CD4-positive, alpha-beta memory T cell (primary cell): Measurements from ENCODE around the gene MCOLN3. TPM values are rescaled to one million over a fixed set of nuclear protein-coding genes. Genes with fewer than 3 reads are reported as not detected.
A peak's percentile ranks its signal among the peaks of the same experiment; 100 is the strongest.
"Not testable (repeated sequence)": the region's sequence is repeated elsewhere in the genome, so short reads cannot be mapped to it uniquely, and the experiment has no call there.

Experiments used
- CTCF ChIA-PET: fragments of 350-600 bp; sonication (Branson Sonifier 250); formaldehyde crosslinking; loops from one replicate; lab custom pipeline; 2021; ENCODE audit warnings: inconsistent platforms; ENCODE audit not compliant: partially characterized antibody; lab: Charles Lee
- POLR2A ChIA-PET: fragments of 350-600 bp; sonication (Branson Sonifier 250); formaldehyde crosslinking; loops from one replicate; lab custom pipeline; 2021; ENCODE audit not compliant: partially characterized antibody; lab: Charles Lee
- DNase-seq, 5 donors: peaks; one replicate each; pipeline versions ENCODE4 v3.0.0 to v3.0.0-alpha.2; 2020 to 2022; ENCODE audit warnings: mixed read lengths in 1 of 5
- H3K27ac ChIP-seq: one replicate; pipeline ENCODE4 v1.7.0; 2013; ENCODE audit warnings: low read depth, low read length
- H3K27me3 ChIP-seq: 2 replicates; pipeline ENCODE4 v1.7.0; 2013; ENCODE audit warnings: mild to moderate bottlenecking, low read length, moderate library complexity; ENCODE audit not compliant: insufficient read depth
- H3K36me3 ChIP-seq: 2 replicates; pipeline ENCODE4 v1.7.0; 2013; ENCODE audit warnings: mild to moderate bottlenecking, low read length, moderate library complexity; ENCODE audit not compliant: insufficient read depth
- H3K4me1 ChIP-seq: 2 replicates; pipeline ENCODE4 v1.7.0; 2013; ENCODE audit warnings: mild to moderate bottlenecking, low read length, moderate library complexity; ENCODE audit not compliant: insufficient read depth
- H3K4me3 ChIP-seq, 2 donors: one replicate each; pipeline ENCODE4 v1.7.0; 2013; ENCODE audit warnings: low read length in 2 of 2, mild to moderate bottlenecking in 1 of 2
- H3K9me3 ChIP-seq, 2 donors: one replicate each; pipeline ENCODE4 v1.7.0; 2013; ENCODE audit warnings: low read length in 2 of 2, control low read depth in 1 of 2; ENCODE audit not compliant: control insufficient read depth in 1 of 2
- H3K27ac Mint-ChIP-seq, 7 donors: one replicate each; pipeline ENCODE4 v1.8.0; 2020 to 2021; ENCODE audit warnings: mixed read lengths in 7 of 7, mild to moderate bottlenecking in 6 of 7, inconsistent platforms in 3 of 7, moderate library complexity in 3 of 7
- H3K27me3 Mint-ChIP-seq, 2 donors: one replicate each; pipeline ENCODE4 v1.8.0; 2020 to 2021; ENCODE audit warnings: mixed read lengths in 2 of 2
- H3K36me3 Mint-ChIP-seq, 2 donors: one replicate each; pipeline ENCODE4 v1.8.0; 2020 to 2021; ENCODE audit warnings: mixed read lengths in 2 of 2, inconsistent platforms in 1 of 2, mild to moderate bottlenecking in 1 of 2
- H3K4me1 Mint-ChIP-seq, 4 donors: one replicate each; pipeline ENCODE4 v1.8.0; 2020 to 2021; ENCODE audit warnings: mixed read lengths in 4 of 4, mild to moderate bottlenecking in 1 of 4
- H3K4me3 Mint-ChIP-seq, 8 donors: one replicate each; pipeline ENCODE4 v1.8.0; 2020 to 2021; ENCODE audit warnings: mixed read lengths in 8 of 8, mild to moderate bottlenecking in 7 of 8, moderate library complexity in 6 of 8, inconsistent platforms in 3 of 8
- H3K9me3 Mint-ChIP-seq, 8 donors: one replicate each; pipeline ENCODE4 v1.8.0; 2020 to 2021; ENCODE audit warnings: mixed read lengths in 8 of 8, mild to moderate bottlenecking in 5 of 8, inconsistent platforms in 3 of 8, moderate library complexity in 1 of 8
- intact Hi-C: fragments of 100-400 bp; cut with micrococcal nuclease; formaldehyde crosslinking; loops from one replicate; pipeline ENCODE4 v1.15.1; 2023
- polyA plus RNA-seq, 2 donors: library from polyadenylated mRNA; unstranded; fragments of 300-500 nt; fragmentation: Illumina TruSeq; gene quantifications; one replicate each; pipeline ENCODE4 v1.2.3, GENCODE V29; 2021
- total RNA-seq, 2 experiments: library from RNA; stranded (reverse); gene quantifications; one replicate each; pipeline ENCODE4 v1.2.3, GENCODE V29; 2021

Gene MCOLN3
- total and polyA plus RNA-seq, 4 experiments from 2014 or later = 0.80 to 4.3 (median 2.2) TPM

DNA sequence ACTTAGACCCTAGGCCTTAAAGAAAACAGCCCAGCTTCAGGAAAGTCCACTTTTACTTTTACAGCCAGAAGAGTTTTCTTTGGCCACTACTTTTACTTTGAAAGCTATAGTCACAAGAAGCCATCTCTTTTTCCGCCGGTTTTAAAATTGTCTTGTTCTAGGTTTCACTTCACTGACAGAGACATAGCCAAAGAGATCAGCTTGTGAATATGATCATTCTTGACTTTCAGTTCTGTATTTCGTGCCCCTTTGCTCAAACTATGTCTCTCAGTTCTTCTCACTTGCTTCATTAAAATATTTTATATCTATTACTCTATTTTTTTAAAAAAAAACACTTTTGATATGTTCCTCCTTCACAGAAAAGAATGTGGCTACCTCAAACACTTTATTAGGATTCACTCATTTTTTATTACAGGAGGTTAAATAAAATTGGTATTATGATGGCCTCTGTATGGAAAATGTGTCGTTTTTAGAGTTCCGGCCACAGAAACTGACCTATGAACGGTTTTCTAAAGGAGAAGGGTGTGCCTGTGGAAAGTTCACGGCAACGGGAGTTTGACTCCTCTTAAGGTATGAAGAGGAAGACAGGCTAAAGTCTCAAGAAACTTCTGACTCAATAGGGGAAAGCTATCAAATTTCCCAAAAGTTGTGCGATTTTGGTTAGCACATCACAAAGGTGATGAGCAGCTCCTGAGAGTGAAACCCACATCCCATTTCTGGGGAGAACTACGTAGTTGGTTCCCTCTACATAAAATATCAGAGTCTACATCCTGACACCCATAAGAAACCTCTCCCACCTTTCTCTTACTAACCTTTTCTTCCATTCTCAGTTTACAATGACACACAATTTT lies 52.6 kb downstream of the MCOLN3 start:
- H3K4me1 Mint-ChIP-seq = peaks cover 34 to 68% (median 41%) of the 10 kb centered on the region in 4 donors
- H3K4me1 ChIP-seq = peaks cover 67% of the 10 kb centered on the region
- DNase-seq = peak in 3 of 5 donors; percentile 25 to 38 (median 26)
- CTCF ChIA-PET = interaction anchor here (1.2 to 2.6 kb wide), 3 partner anchors 32 to 1708 kb away, joined by 3 to 10 read pairs (median 5); partner anchors contain the start of gene SH3GLB1
- no peaks in the 10 kb centered on the region for H3K9me3 Mint-ChIP-seq
- peaks cover 4% of the 10 kb centered on the region for H3K27me3 ChIP-seq
- H3K4me3 ChIP-seq = peak overlapping the region in 1 of 2 donors; percentile 82
- no peaks in the 10 kb centered on the region for H3K9me3 ChIP-seq
- intact Hi-C loops = loop anchor here (2.0 to 5.0 kb wide), 3 partner anchors 207 to 305 kb away; partner anchors contain the start of genes C1orf52, SSX2IP and SYDE2
- peaks cover 3 to 7% of the 10 kb centered on the region in 2 donors for H3K36me3 Mint-ChIP-seq
- H3K27me3 Mint-ChIP-seq = peaks cover 1 to 8% of the 10 kb centered on the region in 2 donors
- peak overlapping the region; percentile 76 to 89 (median 86) for H3K4me3 Mint-ChIP-seq
- H3K36me3 ChIP-seq = no peaks in the 10 kb centered on the region
- peak overlapping the region; percentile 50 for H3K27ac ChIP-seq
- POLR2A ChIA-PET = interaction anchor here (0.9 to 2.2 kb wide), 6 partner anchors 9 to 280 kb away, joined by 3 to 9 read pairs (median 6); partner anchors contain the start of genes BCL10 and SYDE2
- peak overlapping the region; percentile 51 to 88 (median 76) for H3K27ac Mint-ChIP-seq

GRCh38 chr1:84991097-84991920 lies 57.0 kb downstream of the MCOLN3 start:
- H3K4me3 Mint-ChIP-seq = peak overlapping the region in 5 of 8 donors; percentile 11 to 44 (median 15)
- Histone ChIP-seq H3K27ac (no peak overlapping the region), H3K4me3 (no peak overlapping the region), H3K36me3 (no peaks in the 10 kb centered on the region), H3K9me3 (no peaks in the 10 kb centered on the region), H3K27me3 (peaks cover under 1% of the 10 kb centered on the region), H3K4me1 (peaks cover 49% of the 10 kb centered on the region)
- intact Hi-C loops = no loop called here
- ChIA-PET CTCF (interaction anchor here (0.8 to 1.3 kb wide), 4 partner anchors 46 to 285 kb away, joined by 3 to 4 read pairs (median 4); partner anchors contain the start of gene BCL10), POLR2A (interaction anchor here (1.2 kb wide), 1 partner anchor 46 kb away, joined by 4 read pairs; no protein-coding TSS in a partner anchor)
- no peak for DNase-seq
- H3K36me3 Mint-ChIP-seq = peaks cover 0 to 7% of the 10 kb centered on the region in 2 donors
- peaks cover 1% of the 10 kb centered on the region in 2 donors for H3K27me3 Mint-ChIP-seq
- peak overlapping the region in 6 of 7 donors; percentile 0 to 72 (median 29) for H3K27ac Mint-ChIP-seq
- H3K4me1 Mint-ChIP-seq = peaks cover 37 to 54% (median 39%) of the 10 kb centered on the region in 4 donors
- no peaks in the 10 kb centered on the region for H3K9me3 Mint-ChIP-seq

GRCh38 chr1:84988588-84988987 lies 59.7 kb downstream of the MCOLN3 start:
- Mint-ChIP-seq H3K27me3 (no peaks in the 10 kb centered on the region), H3K4me1 (peaks cover 25 to 36% (median 32%) of the 10 kb centered on the region in 4 donors), H3K9me3 (no peaks in the 10 kb centered on the region), H3K4me3 (peak overlapping the region in 7 of 8 donors; percentile 1 to 69 (median 25)), H3K27ac (peak overlapping the region; percentile 19 to 87 (median 56)), H3K36me3 (peaks cover 11 to 17% of the 10 kb centered on the region in 2 donors)
- Histone ChIP-seq H3K27me3 (no peaks in the 10 kb centered on the region), H3K36me3 (no peaks in the 10 kb centered on the region), H3K27ac (no peak overlapping the region), H3K4me1 (peaks cover 30% of the 10 kb centered on the region), H3K9me3 (no peaks in the 10 kb centered on the region), H3K4me3 (no peak overlapping the region)
- DNase-seq = no peak
- ChIA-PET CTCF (no interaction called here), POLR2A (interaction anchor here (0.6 kb wide), 1 partner anchor 44 kb away, joined by 3 read pairs; no protein-coding TSS in a partner anchor)
- intact Hi-C loops = no loop called here

DNA sequence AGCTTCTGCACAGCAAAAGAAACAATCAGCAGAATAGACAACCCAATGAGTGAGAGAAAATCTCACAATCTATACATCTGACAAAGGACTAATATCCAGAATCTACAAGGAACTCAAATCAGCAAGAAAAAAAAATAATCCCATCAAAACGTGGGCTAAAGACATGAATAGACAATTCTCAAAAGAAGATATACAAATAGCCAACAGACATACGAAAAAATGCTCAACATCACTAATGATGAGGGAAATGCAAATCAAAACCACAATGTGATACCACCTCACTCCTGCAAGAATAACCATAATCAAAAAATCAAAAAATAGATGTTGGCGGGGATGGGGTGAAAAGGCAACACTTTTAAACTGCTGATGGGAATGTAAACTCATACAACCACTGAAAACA lies 61.7 kb downstream of the MCOLN3 start:
- H3K36me3 Mint-ChIP-seq = peaks cover 10 to 11% of the 10 kb centered on the region in 2 donors
- H3K9me3 Mint-ChIP-seq, intact Hi-C loops, H3K27ac Mint-ChIP-seq, DNase-seq, H3K27me3 Mint-ChIP-seq, H3K4me3 ChIP-seq, H3K9me3 ChIP-seq, H3K36me3 ChIP-seq, H3K27ac ChIP-seq, CTCF ChIA-PET, H3K4me3 Mint-ChIP-seq, POLR2A ChIA-PET, H3K27me3 ChIP-seq: not testable (repeated sequence)
- H3K4me1 ChIP-seq = peaks cover 14% of the 10 kb centered on the region
- peaks cover 16 to 21% (median 21%) of the 10 kb centered on the region in 4 donors for H3K4me1 Mint-ChIP-seq

GRCh38 chr1:84985365-84985764 lies 62.9 kb downstream of the MCOLN3 start:
- Mint-ChIP-seq H3K27me3 (no peaks in the 10 kb centered on the region), H3K4me3 (no peak overlapping the region), H3K36me3 (peaks cover 10 to 11% of the 10 kb centered on the region in 2 donors), H3K4me1 (peaks cover 14 to 19% (median 16%) of the 10 kb centered on the region in 4 donors), H3K27ac (peak overlapping the region in 1 of 7 donors; percentile 15), H3K9me3 (peaks cover 0 to 2% (median 0%) of the 10 kb centered on the region in 8 donors)
- no peaks in the 10 kb centered on the region for H3K27me3 ChIP-seq
- DNase-seq = no peak
- peaks cover 8% of the 10 kb centered on the region for H3K4me1 ChIP-seq
- ChIA-PET CTCF (no interaction called here), POLR2A (interaction anchor here (1.0 kb wide), 1 partner anchor 9 kb away, joined by 7 read pairs; no protein-coding TSS in a partner anchor)
- H3K4me3 ChIP-seq = no peak overlapping the region
- no peak overlapping the region for H3K27ac ChIP-seq
- H3K36me3 ChIP-seq = no peaks in the 10 kb centered on the region
- H3K9me3 ChIP-seq = no peaks in the 10 kb centered on the region
- intact Hi-C loops = no loop called here

DNA sequence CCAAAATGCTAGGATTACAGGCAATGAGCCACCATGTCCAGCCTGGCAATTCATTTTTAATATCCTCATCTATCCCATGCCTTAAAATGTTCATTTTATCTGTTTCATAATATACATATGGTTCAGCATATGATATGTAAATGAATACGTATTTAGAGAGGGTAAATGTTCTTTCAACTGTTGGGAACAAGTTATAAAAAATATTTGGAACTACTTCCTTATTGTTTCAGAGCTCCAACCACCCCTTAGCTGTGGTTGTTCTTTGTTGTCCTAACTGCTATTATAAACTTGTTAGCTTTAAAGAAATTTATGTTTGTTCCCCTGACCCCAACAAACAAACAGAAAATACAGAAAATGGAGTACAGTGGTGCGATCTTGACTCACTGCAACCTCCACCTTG lies 65.9 kb downstream of the MCOLN3 start:
- H3K36me3 ChIP-seq = no peaks in the 10 kb centered on the region
- CTCF ChIA-PET = no interaction called here
- Mint-ChIP-seq H3K4me3 (no peak overlapping the region), H3K9me3 (peaks cover 0 to 4% (median 0%) of the 10 kb centered on the region in 8 donors), H3K36me3 (peaks cover 15 to 17% of the 10 kb centered on the region in 2 donors), H3K27ac (no peak overlapping the region), H3K4me1 (peaks cover 6 to 17% (median 14%) of the 10 kb centered on the region in 4 donors), H3K27me3 (no peaks in the 10 kb centered on the region)
- DNase-seq = no peak
- H3K4me3 ChIP-seq = no peak overlapping the region
- intact Hi-C loops = no loop called here
- no peaks in the 10 kb centered on the region for H3K27me3 ChIP-seq
- no peak overlapping the region for H3K27ac ChIP-seq
- POLR2A ChIA-PET = no interaction called here
- H3K4me1 ChIP-seq = no peaks in the 10 kb centered on the region
- no peaks in the 10 kb centered on the region for H3K9me3 ChIP-seq
